SH-SY5Y (cell line): ENCODE measurements around the gene DOK7.

Source experiments
- GATA2 ChIP-seq: IDR thresholded peaks from 2 replicates; pipeline ENCODE4 v1.6.1; 2011; ENCODE audit warnings: mild to moderate bottlenecking, low read depth, low read length
- GATA3 ChIP-seq: IDR thresholded peaks from 2 replicates; pipeline ENCODE4 v1.6.1; 2011; ENCODE audit warnings: low read depth, mild to moderate bottlenecking, low read length, moderate library complexity

- no peak for TF ChIP-seq GATA2
- TF ChIP-seq GATA3: no peak
Measured at GRCh38 chr4:3429651-3430050, 33.5 kb upstream of the DOK7 start.
